T-helper 22 cell (primary cell): ENCODE results near the gene CST3.
"Not testable (repeated sequence)": the region's sequence is repeated elsewhere in the genome, so short reads cannot be mapped to it uniquely, and the experiment has no call there.

Experiments used
- DNase-seq: peaks from one replicate; pipeline ENCODE4 v3.0.0-alpha.2; 2020; ENCODE audit warnings: low read depth

Gene CST3

GRCh38 chr20:23637282-23638221 is at the start of gene CST3:
Gene CST3, minus strand, starts transcription at chr20:23637955. Its CDS starts 93 bp downstream, at chr20:23637862.
- no peak for DNase-seq

- no peak for DNase-seq
Measured at GRCh38 chr20:23686046-23686750, 48.4 kb upstream of the CST3 start.

GRCh38 chr20:23685529-23685896 is 47.8 kb upstream of the CST3 start:
- DNase-seq = not testable (repeated sequence)

- no peak for DNase-seq
Measured at GRCh38 chr20:23684261-23684660, 46.5 kb upstream of the CST3 start.

GRCh38 chr20:23683807-23684206 is 46.1 kb upstream of the CST3 start:
- no peak for DNase-seq

GRCh38 chr20:23683281-23683680 is 45.5 kb upstream of the CST3 start:
- DNase-seq = no peak

GRCh38 chr20:23680146-23680545 is 42.4 kb upstream of the CST3 start:
- no peak for DNase-seq

GRCh38 chr20:23679133-23680092 is 41.7 kb upstream of the CST3 start:
- DNase-seq = no peak

GRCh38 chr20:23673209-23673608 is 35.5 kb upstream of the CST3 start:
- no peak for DNase-seq

- DNase-seq = no peak
Measured at GRCh38 chr20:23672158-23672557, 34.4 kb upstream of the CST3 start.

- no peak for DNase-seq
Measured at GRCh38 chr20:23671479-23671878, 33.7 kb upstream of the CST3 start.

- DNase-seq = no peak
Measured at GRCh38 chr20:23670361-23670760, 32.6 kb upstream of the CST3 start.

GRCh38 chr20:23669866-23670265 is 32.1 kb upstream of the CST3 start:
- DNase-seq = no peak

GRCh38 chr20:23669327-23669726 is 31.6 kb upstream of the CST3 start:
- no peak for DNase-seq

GRCh38 chr20:23668477-23668951 is 30.8 kb upstream of the CST3 start:
- DNase-seq = no peak

GRCh38 chr20:23667666-23668065 is 29.9 kb upstream of the CST3 start:
- DNase-seq = no peak

GRCh38 chr20:23666698-23667097 is 28.9 kb upstream of the CST3 start:
- DNase-seq = no peak

- DNase-seq = no peak
Measured at GRCh38 chr20:23666189-23666588, 28.4 kb upstream of the CST3 start.

GRCh38 chr20:23664954-23665353 is 27.2 kb upstream of the CST3 start:
- DNase-seq = no peak

GRCh38 chr20:23664046-23664445 is 26.3 kb upstream of the CST3 start:
- not testable (repeated sequence) for DNase-seq

- no peak for DNase-seq
Measured at GRCh38 chr20:23663180-23663579, 25.4 kb upstream of the CST3 start.
